MM.1S (cell line): Measurements from ENCODE around the gene FGD1.

ENCODE experiments used
- CTCF ChIP-seq: fragments of 300-600 bp; sonication (generic); IDR thresholded peaks from 2 replicates; pipeline ENCODE4 v1.5.1; 2016; ENCODE audit warnings: antibody characterized with exemption, low read length, mixed read lengths
- EZH2 ChIP-seq: fragments of 300-600 bp; sonication (generic); optimal IDR thresholded peaks from 2 replicates; pipeline ENCODE3; 2017; ENCODE audit warnings: low read depth, mild to moderate bottlenecking, antibody characterized with exemption, low read length, mixed read lengths

- TF ChIP-seq CTCF = no peak
- TF ChIP-seq EZH2 = no peak
These were observed 34.4 kb upstream of the FGD1 start for GRCh38 chrX:54530357-54530900.
